AG04450 (cell line): ENCODE data around the gene CD99. TPM values are rescaled to one million over a fixed set of nuclear protein-coding genes. Genes with fewer than 3 reads are reported as not detected.

Source experiments
- CTCF ChIA-PET: fragments of 300-600, 350-600 bp; formaldehyde crosslinking; extraction: SDS; loops from one replicate; lab custom pipeline; 2022; ENCODE audit warnings: antibody characterized with exemption, inconsistent platforms; lab: Charles Lee
- POLR2A ChIA-PET: fragments of 350-600 bp; formaldehyde crosslinking; extraction: SDS; loops from one replicate; lab custom pipeline; 2021; ENCODE audit warnings: antibody characterized with exemption, inconsistent platforms; lab: Yijun Ruan, JAX
- DNase-seq: peaks from one replicate; pipeline ENCODE4 v3.0.0-alpha.2; 2011; ENCODE audit warnings: low read depth, low spot score
- H3K27ac ChIP-seq: one replicate; pipeline ENCODE4 v1.5.1; 2012; ENCODE audit warnings: low read depth, low read length, control low read depth
- H3K27me3 ChIP-seq: one replicate; pipeline ENCODE4 v1.6.0; 2012; ENCODE audit warnings: low read length; ENCODE audit not compliant: control insufficient read depth, insufficient read depth
- H3K4me3 ChIP-seq: 2 replicates; pipeline ENCODE4 v1.5.1; 2011; ENCODE audit warnings: mild to moderate bottlenecking, low read depth, low read length, control low read depth
- H3K9me3 ChIP-seq: 2 replicates; pipeline ENCODE4 v1.5.1; 2012; ENCODE audit warnings: low read length; ENCODE audit not compliant: control insufficient read depth, insufficient read depth
- CTCF ChIP-seq: IDR thresholded peaks from 2 replicates; pipeline ENCODE4 v1.5.1; 2011; ENCODE audit warnings: low read depth, low read length, control low read depth, inconsistent platforms
- polyA plus RNA-seq: library from polyadenylated mRNA; depleted of rRNA; stranded (reverse); fragments of >200 nt; gene quantifications from 2 replicates; pipeline ENCODE4 v1.2.3, GENCODE V29; 2011

Gene CD99
- polyA plus RNA-seq, 1 experiment: 355 TPM

- H3K27me3 ChIP-seq: no peaks in the 10 kb centered on the region
- TF ChIP-seq CTCF: no peak
- DNase-seq: no peak
- CTCF ChIA-PET: no interaction called here
- POLR2A ChIA-PET: no interaction called here
- H3K4me3 ChIP-seq: no peak overlapping the region
- no peaks in the 10 kb centered on the region for H3K9me3 ChIP-seq
- H3K27ac ChIP-seq: no peak overlapping the region
Observed at GRCh38 chrX:2656257-2656836, 34.7 kb upstream of the CD99 start.

- ChIA-PET POLR2A (no interaction called here), CTCF (no interaction called here)
- no peak for TF ChIP-seq CTCF
- Histone ChIP-seq H3K4me3 (no peak overlapping the region), H3K27me3 (no peaks in the 10 kb centered on the region), H3K9me3 (no peaks in the 10 kb centered on the region), H3K27ac (no peak overlapping the region)
- DNase-seq: no peak
Observed at GRCh38 chrX:2657532-2658113, 33.5 kb upstream of the CD99 start.

GRCh38 chrX:2658585-2659292, 32.4 kb upstream of the CD99 start:
- ChIA-PET CTCF (no interaction called here), POLR2A (no interaction called here)
- no peaks in the 10 kb centered on the region for H3K9me3 ChIP-seq
- DNase-seq: no peak
- TF ChIP-seq CTCF: no peak
- no peak overlapping the region for H3K4me3 ChIP-seq
- no peak overlapping the region for H3K27ac ChIP-seq
- H3K27me3 ChIP-seq: no peaks in the 10 kb centered on the region

- ChIA-PET POLR2A (no interaction called here), CTCF (no interaction called here)
- no peaks in the 10 kb centered on the region for H3K27me3 ChIP-seq
- no peaks in the 10 kb centered on the region for H3K9me3 ChIP-seq
- DNase-seq: no peak
- no peak overlapping the region for H3K4me3 ChIP-seq
- H3K27ac ChIP-seq: no peak overlapping the region
- TF ChIP-seq CTCF: no peak
Observed at GRCh38 chrX:2662586-2662985, 28.5 kb upstream of the CD99 start.

GRCh38 chrX:2664502-2664901, 26.6 kb upstream of the CD99 start:
- H3K9me3 ChIP-seq: no peaks in the 10 kb centered on the region
- H3K27me3 ChIP-seq: no peaks in the 10 kb centered on the region
- ChIA-PET CTCF (no interaction called here), POLR2A (no interaction called here)
- H3K4me3 ChIP-seq: no peak overlapping the region
- TF ChIP-seq CTCF: no peak
- H3K27ac ChIP-seq: peak overlapping the region; percentile 57
- peak; percentile 68 for DNase-seq
